Measurements from ENCODE around the gene CDK2AP2. TPM values are rescaled to one million over a fixed set of nuclear protein-coding genes. Genes with fewer than 3 reads are reported as not detected.
A peak's percentile ranks its signal among the peaks of the same experiment; 100 is the strongest.

Gene CDK2AP2
- total and polyA plus RNA-seq, 9 of the 15 experiments (the other 6 are each of a cell fraction or from before 2014, with no cell fraction given), result 4.4 to 47.4 (median 21.7) TPM

DNA sequence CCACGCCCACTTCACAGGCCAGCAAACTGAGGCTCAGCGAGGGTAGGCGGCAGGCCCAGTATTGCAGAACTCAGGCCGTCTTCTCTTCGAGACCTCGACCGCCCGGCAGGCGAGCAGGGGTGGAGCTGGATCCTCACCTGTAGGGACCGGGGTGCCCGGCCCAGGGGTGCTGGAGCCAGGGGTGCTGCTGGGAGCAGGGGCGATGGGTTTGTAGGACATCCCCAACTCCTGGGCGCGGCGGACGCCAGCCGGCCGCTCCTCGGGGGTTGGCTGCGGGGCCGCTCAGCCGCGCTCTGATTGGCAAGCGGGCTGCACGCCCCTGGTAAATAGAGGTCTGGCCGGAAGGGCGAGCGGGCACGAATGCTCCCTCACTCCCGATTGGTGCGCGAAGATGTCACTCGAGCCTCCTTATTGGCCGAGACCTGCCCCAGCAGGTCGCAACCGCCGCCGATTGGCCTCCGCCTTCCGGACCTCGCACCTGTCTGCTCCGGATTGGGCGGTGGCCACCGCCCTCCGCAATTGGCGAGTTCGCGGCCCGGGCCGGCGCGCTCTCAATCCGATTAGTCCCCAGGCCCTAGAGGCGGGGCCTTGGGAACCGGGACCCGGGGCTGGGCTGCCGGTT is at the start of gene CDK2AP2 (continued):
- TF ChIP-seq, protein P1, sequence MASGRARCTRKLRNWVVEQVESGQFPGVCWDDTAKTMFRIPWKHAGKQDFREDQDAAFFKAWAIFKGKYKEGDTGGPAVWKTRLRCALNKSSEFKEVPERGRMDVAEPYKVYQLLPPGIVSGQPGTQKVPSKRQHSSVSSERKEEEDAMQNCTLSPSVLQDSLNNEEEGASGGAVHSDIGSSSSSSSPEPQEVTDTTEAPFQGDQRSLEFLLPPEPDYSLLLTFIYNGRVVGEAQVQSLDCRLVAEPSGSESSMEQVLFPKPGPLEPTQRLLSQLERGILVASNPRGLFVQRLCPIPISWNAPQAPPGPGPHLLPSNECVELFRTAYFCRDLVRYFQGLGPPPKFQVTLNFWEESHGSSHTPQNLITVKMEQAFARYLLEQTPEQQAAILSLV (tag; IDR thresholded peaks at IDR 0.05), result no peak
- no peak for TF ChIP-seq BRD9 (IDR thresholded peaks at IDR 0.05; ENCODE audit: low read depth, partially characterized antibody)
- TF ChIP-seq, protein P2, sequence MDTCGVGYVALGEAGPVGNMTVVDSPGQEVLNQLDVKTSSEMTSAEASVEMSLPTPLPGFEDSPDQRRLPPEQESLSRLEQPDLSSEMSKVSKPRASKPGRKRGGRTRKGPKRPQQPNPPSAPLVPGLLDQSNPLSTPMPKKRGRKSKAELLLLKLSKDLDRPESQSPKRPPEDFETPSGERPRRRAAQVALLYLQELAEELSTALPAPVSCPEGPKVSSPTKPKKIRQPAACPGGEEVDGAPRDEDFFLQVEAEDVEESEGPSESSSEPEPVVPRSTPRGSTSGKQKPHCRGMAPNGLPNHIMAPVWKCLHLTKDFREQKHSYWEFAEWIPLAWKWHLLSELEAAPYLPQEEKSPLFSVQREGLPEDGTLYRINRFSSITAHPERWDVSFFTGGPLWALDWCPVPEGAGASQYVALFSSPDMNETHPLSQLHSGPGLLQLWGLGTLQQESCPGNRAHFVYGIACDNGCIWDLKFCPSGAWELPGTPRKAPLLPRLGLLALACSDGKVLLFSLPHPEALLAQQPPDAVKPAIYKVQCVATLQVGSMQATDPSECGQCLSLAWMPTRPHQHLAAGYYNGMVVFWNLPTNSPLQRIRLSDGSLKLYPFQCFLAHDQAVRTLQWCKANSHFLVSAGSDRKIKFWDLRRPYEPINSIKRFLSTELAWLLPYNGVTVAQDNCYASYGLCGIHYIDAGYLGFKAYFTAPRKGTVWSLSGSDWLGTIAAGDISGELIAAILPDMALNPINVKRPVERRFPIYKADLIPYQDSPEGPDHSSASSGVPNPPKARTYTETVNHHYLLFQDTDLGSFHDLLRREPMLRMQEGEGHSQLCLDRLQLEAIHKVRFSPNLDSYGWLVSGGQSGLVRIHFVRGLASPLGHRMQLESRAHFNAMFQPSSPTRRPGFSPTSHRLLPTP (IDR thresholded peaks at IDR 0.05; ENCODE audit: borderline replicate concordance, extremely low read depth, insufficient read length), result no peak
- TF ChIP-seq SOX6 (IDR thresholded peaks at IDR 0.05), result no peak
- TF ChIP-seq GTF2A2 (tag; IDR thresholded peaks at IDR 0.05), result no peak
- TF ChIP-seq SIX5 (IDR thresholded peaks at IDR 0.05; ENCODE audit: borderline replicate concordance in 1 of 2, insufficient read depth in 1 of 2, low read depth in 1 of 2, low read length in 2 of 2), result no peak
- TF ChIP-seq U2AF2 (optimal IDR thresholded peaks at IDR 0.05; ENCODE audit: low read depth, low read length), result no peak
- peak; percentile 41; the same call in 1 of the 2 replicates for TF ChIP-seq MXI1 (IDR thresholded peaks at IDR 0.05; ENCODE audit: low read depth, low read length)
- TF ChIP-seq BMI1 (IDR thresholded peaks at IDR 0.05; ENCODE audit: low read length), result no peak
- TF ChIP-seq, protein P3, sequence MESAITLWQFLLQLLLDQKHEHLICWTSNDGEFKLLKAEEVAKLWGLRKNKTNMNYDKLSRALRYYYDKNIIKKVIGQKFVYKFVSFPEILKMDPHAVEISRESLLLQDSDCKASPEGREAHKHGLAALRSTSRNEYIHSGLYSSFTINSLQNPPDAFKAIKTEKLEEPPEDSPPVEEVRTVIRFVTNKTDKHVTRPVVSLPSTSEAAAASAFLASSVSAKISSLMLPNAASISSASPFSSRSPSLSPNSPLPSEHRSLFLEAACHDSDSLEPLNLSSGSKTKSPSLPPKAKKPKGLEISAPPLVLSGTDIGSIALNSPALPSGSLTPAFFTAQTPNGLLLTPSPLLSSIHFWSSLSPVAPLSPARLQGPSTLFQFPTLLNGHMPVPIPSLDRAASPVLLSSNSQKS (CRISPR knock-in tag; IDR thresholded peaks at IDR 0.05), result no peak
- TF ChIP-seq, protein P4, sequence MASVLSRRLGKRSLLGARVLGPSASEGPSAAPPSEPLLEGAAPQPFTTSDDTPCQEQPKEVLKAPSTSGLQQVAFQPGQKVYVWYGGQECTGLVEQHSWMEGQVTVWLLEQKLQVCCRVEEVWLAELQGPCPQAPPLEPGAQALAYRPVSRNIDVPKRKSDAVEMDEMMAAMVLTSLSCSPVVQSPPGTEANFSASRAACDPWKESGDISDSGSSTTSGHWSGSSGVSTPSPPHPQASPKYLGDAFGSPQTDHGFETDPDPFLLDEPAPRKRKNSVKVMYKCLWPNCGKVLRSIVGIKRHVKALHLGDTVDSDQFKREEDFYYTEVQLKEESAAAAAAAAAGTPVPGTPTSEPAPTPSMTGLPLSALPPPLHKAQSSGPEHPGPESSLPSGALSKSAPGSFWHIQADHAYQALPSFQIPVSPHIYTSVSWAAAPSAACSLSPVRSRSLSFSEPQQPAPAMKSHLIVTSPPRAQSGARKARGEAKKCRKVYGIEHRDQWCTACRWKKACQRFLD (CRISPR knock-in tag; IDR thresholded peaks at IDR 0.05), result peak; percentile 85; the same call in 1 of the 2 replicates
- TF ChIP-seq ETV6 (IDR thresholded peaks at IDR 0.05; ENCODE audit: borderline replicate concordance in 1 of 2, low read depth in 2 of 2, low read length in 1 of 2), result no peak
- TF ChIP-seq ETV6 (CRISPR knock-in tag; IDR thresholded peaks at IDR 0.05; ENCODE audit: borderline replicate concordance), result peak; percentile 88; the same call in 1 of the 2 replicates
- TF ChIP-seq TGIF2 (CRISPR knock-in tag; IDR thresholded peaks at IDR 0.05), result no peak
- no peak for TF ChIP-seq MEF2A (IDR thresholded peaks at IDR 0.05; ENCODE audit: control insufficient read depth, low read depth, low read length)
- peak; percentile 82 for TF ChIP-seq RBM22 (IDR thresholded peaks at IDR 0.05; ENCODE audit: low read depth, low read length, poor library complexity, severe bottlenecking)
- TF ChIP-seq KLF16 (IDR thresholded peaks at IDR 0.05), result no peak
- TF ChIP-seq MEF2D (tag; conservative IDR thresholded peaks at IDR 0.05; ENCODE audit: low read depth), result no peak
- peak; percentile 53 for TF ChIP-seq PHF20 (IDR thresholded peaks at IDR 0.05; ENCODE audit: partially characterized antibody)
